SHP77 treated with DMSO at 0.1 percent for 48 hours (cell line): Measurements from ENCODE around the gene HNRNPA1.
"Not testable (repeated sequence)": the region's sequence is repeated elsewhere in the genome, so short reads cannot be mapped to it uniquely, and the experiment has no call there.

Experiments
- DNase-seq: peaks from one replicate; lab custom pipeline; 2025; lab: John Stamatoyannopoulos, UW

HNRNPA1 gene

DNA sequence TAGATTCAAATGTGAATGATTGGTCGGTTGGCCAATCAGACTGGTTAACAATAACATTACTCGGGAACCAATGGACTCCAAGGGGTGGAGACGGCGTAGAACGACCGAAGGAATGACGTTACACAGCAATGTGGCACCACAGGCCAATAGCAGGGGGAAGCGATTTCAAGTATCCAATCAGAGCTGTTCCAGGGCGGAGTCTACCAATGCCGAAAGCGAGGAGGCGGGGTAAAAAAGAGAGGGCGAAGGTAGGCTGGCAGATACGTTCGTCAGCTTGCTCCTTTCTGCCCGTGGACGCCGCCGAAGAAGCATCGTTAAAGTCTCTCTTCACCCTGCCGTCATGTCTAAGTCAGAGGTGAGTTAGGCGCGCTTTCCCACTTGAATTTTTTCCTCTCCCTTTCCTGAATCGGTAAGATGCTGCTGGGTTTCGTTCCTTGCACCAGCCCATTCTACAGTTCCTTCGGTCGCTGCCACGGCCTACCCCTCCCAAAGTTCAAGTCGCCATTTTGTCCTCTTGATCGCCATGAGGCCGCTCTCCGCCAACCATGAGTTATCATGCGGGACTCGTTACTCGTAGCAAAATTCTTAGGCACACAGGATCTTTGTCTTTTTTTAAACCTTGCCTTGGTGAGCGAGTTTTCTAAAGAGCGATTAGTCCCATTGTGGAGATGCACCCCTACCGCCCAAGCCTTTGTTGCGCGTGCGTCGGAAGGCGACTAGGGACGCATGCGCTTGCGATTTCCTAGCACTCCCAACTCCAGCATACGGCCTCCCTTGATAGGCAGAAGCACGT is at the start of gene HNRNPA1:
HNRNPA1 (plus strand) TSS at position 259 of the 793 bp plus-strand sequence; CDS start at position 341, 82 bp downstream.
- peak; percentile 99 for DNase-seq

DNA sequence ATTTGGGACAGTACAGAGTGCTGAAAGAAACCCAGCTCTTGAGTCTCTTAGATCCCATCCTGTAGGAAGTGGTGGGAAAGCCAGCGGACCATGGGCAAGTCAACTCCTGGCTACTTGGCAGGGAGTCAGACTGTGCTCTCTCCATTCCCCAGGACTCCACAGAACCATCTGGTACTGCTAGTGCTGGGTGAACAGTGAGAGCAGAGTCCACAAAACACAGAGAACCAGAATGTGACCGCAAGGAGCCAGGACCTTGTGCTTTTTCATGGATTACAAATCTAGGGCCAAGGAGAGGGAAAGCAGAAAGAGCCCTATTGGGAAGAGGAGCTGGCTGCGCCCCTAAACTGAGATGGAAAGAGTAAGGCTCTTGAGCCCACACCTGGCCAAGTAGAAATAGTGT is 49.3 kb upstream of the HNRNPA1 start:
- not testable (repeated sequence) for DNase-seq

DNA sequence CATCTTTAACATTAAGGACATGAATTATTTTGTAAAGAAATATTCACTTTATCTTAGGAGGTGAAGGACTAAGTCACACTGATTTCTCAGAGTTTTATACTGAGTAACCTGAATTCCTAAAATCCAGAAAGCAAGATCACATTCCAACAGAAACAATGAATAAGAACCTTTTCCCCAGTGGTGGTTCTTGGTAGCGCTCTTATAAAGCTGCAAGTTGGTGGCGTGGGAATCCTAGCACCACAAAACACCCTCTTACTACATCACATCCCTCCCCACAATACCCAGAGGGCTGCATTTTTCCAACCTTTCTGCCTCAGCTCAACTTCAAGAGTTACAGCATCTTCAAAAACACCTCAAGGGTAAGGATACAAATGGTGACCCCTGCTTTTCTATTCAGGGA is 47.7 kb upstream of the HNRNPA1 start:
- DNase-seq, result no peak

DNA sequence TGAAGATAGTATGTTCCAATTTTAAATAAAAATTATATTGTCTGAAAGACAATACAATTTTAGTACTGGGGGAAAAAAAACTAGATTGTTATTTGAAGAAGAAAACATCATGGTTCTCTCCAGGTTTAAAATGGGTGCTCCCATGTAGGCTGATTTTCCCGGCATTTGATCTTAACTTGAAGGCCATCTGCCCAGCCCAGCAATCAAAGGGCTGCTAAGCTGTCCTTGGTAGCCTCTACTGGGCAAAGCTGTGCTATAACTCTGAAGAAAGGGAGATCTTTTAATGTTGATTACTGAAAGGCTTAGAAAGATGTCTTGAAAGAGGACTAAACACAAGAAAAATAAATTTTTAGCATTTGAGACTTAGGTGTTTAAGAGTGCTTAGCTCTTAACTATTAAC is 42.0 kb upstream of the HNRNPA1 start:
- no peak for DNase-seq

DNA sequence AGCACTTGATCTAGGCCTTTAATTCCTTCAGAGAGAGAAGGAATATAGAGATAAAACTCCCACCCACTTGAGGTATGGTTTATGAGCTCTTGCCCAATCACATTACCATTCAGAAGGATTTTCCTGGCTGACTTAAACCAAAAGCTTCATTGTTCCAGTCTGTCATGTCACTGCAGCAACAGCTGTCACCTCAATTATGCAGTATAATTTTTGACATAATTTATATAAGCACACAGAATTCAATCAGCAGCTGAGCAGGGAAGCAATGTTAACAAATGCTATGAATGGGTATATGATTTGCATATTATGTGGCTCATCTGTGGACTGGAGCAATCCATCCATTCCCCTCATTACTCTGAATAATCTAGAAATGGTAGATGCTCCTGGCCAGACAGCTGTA is 40.9 kb upstream of the HNRNPA1 start:
- no peak for DNase-seq

DNA sequence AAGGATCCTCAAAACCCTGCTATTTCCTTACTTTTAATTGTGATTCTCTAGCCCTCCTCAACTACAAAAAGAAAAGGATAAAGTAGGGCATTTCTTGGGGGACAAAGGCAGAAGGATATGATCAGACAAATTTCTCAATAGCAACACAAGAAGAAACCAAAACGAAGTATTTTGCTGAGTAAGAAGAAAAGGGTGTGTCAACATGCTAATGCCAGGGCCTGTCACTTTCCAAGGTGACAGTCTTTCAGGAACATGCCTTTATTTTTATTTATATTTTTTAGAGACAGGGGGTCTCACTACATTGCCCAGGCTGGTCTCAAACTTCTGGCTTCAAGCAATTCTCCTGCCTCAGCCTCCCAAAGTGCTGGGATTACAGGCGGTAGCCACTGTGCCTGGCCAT is 40.4 kb upstream of the HNRNPA1 start:
- DNase-seq, result no peak

DNA sequence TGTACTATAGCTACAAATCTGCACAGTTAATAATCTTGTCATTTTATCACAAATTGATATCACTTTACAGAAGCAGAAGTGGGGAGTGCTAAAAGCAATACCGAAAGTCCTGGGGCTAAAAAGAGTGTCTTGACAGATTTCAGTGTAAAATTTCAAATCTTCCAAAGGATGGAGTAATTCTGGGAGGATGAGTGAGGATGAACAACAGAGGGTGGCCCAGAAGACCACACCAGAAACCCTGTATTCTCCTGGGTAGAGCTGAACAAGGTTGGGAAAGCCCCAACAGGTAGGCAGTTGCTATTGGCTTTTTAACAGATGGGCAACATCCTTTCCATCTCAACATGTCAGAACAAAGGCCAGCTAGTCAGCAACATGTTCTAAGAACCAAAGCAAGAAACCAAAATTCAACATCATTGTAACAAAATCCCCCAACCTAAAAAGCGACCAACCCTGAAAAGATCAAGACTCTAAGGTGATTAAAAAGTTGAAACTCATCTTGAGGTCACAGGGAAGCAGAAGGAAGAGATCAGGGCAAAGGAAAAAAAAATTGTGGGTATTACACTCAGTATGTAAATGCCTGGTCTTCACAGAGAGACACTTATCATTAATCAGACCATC is 39.4 kb upstream of the HNRNPA1 start:
- DNase-seq, result no peak

DNA sequence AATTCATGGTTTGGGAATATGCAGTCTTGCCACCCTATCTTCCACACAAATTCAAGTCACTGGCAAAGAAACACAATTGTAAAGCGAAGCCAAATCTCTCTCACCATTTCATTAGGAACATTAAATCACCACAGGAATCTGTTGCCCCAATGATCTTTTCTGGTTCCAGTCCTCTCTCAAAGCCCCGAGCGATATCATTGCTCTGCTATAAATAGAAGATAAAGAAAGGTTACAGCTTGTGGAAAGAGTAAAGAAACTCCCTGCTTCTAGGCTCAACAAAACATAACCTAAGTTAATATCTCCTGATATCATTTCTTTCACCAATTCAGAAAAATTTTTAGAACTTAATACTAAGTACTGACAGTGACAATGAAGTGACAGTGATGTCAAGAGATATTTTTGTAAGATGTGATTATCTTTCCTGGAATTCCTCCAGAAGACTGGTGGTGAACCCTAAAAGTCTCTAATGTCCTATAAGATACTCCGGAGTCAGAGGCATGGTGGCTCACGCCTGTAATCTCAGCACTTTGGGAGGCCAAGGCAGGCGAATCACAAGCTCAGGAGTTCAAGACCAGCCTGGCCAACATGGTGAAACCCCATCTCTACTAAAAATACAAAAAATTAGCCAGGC is 34.4 kb upstream of the HNRNPA1 start:
- DNase-seq, result no peak

DNA sequence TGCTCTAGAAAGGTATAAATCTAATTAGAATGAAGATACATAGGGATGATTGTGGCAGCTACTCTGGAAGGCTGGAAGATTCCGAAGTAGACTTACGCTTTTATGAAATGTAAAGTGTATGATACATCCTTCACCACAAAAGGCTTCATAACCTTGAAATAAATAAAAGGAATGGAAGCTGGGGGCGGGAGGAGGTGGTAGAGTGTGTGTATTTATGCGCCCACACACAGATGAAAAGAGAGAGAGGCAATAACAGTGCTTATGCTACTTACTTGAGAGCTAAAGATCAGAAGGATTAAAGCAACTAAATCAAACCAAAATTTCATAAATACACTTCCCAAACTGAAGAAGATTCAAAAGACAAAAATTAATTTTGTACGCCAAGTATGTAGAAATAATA is 31.0 kb upstream of the HNRNPA1 start:
- no peak for DNase-seq

DNA sequence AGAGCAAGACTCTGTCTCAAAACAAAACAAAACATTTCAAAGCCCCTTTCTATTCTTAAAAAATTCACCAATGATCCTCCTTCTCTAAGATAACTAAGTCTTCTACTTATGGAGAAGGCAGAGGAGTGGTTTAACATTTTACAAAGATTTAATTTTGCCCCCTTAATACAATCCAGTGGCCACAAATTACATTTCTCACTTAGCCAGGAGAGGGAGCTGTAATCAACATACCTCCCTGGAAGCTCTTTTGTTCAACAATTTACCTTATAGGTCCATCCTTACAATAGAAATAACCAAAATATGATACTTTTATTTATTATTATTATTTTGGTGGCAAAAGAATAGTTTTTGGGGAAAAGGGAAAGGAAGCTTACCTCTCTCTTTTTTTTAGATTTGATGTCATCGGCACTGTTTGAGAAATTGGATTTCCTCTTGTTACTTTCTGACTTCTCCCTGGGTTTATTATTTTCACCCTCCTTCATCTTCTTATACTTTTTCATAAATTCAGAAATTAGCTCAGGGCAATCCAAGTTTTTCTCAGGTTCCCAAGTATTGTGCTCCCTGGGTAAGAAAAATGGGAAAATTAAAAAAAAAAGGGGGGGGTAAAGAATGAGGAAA is 28.8 kb upstream of the HNRNPA1 start:
- peak; percentile 11 for DNase-seq

DNA sequence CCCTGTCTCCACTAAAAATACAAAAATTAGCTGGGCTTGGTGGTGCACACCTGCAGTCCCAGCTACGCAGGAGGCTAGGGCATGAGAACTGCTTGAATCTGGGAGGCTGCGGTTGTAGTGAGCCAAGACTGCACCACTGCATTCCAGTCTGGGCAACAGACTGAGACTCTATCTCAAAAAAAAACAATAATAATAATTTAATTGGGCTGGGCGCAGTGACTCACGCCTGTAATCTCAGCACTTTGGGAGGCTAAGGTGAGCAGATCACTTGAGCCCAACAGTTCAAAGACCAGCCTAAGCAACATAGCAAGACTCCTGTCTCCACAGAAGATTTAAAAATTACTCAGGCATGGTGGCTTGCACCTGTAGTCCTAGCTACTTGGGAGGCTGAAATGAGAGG is 27.3 kb upstream of the HNRNPA1 start:
- no peak for DNase-seq

DNA sequence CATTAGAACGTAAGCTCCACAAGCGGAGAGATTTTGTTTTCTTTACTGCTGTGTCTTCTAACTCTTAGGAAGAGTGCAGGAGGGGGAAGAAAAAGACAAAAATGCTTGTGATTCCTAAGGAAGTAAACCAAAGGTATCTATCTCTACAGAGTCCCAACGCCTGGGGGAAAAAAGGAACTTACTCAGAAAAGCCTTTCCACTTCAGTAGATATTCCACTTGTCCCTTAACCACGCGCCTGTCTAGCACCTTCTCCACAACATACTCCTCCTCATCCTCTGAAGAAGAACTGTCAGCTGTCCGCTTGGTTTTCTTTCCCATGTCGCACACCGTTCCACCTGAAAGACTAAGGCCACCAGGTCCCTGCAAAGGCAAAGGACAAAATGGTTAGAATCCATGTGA is 23.2 kb upstream of the HNRNPA1 start:
- DNase-seq, result no peak

DNA sequence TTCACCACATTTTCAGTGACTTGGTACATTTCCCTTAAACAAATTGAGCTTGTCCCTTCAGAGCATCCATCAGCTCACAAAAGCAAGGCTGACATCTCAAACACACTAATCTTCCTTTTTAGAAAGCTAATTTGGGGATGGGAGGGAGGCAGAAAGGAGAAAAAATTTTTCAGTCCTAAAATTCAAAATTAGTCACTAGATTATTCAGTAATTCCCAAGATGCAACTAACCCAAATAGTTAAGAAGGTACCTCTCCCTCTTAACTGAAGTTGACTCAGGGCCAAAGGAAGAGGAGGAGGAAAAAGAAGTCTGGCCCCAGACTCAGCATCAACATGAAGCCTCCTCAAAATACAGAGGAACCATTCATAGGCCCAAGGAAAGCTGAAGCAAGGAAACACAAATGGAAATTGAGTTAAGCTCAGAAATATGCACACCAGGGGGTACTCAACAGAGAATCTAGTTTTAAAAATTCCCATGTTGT is 22.3 kb upstream of the HNRNPA1 start:
- no peak for DNase-seq

DNA sequence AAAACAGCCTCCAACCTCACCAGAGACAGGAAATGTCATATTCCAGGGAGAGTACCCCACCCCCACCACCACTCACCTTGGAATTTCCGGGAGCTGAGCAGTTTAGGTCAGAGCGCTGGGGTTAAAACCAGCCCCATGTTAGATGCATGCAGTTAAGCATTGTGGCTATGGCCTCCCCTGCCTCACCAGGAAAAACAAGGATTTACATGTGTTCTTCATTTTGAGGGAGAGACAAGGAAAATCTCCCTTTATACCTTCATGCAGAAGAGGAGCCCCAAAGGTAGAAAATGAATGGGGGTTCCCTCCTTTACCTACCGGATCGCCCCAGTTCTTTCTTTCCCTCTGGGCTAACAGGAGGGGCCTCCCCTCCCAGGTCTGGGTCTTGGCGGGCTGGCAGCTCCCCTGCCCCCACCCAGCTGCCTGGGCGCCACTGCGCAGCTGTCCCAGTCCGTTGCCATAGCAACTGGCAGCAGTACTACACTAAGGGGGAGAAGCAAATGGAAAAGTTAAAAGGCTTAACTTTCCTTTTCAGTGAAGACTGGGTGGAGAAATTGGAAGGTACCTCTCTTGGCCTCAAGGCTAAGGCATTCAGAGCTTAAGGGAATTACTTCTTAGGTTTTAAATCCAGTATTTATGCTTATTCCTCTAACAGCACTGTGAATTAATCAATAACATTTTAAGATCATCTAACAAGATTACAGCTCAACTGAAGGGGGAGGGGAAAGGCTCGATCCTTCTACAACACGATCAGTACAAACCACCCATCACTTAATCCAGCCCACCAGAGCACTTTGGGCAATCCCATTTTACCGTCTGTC is 21.1 kb upstream of the HNRNPA1 start:
- peak; percentile 87 for DNase-seq

DNA sequence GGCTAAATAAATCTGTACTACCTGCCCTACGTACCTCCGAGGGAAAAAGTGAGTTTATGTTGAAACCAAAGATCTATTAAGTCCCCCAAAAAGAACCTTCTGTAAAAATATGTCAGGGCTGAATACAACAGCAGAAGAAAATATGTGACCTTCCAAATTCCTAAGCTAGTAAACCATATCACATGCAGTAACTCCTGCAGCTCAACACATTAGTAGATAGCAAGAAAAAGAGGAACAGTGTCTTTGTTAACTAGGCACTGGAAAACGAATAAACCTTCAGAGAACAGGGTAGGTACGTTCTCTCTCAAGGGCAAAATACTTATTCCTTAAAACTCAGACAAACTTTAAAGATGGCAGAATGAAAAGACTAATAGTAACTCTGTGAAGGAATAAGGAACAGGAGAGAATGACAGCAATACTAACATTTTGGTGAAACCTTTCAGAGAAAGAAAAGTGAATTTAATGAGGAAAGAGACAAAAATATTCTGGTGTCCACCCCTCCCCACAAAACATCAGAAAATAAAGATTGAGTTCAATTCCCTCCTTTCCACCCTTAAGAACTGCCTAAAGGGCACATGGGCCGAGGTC is 18.6 kb upstream of the HNRNPA1 start:
- DNase-seq, result no peak

DNA sequence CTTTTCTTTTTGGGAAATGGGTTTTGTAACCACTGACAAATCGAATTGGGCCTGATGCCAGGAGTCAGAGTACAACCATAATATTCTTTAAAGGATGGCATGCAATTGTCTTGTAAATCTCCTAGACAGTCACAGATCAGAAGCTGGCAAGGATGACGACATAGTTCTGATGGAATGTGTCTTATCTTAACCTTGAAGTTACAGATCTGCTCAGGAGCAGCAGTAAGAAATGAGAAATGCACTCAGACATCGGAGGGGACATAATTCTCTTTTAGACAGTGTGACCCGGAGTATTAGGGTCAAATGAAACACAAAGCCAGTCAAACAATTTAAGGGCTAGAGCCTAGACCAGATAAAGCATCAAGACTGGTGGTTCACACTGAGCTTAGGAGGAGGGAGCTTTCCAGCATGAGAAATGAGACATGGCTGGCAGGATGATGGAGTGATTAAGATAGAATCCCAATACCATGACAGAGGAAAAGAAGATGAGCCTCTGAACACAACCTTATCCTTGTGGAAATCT is 18.1 kb upstream of the HNRNPA1 start:
- DNase-seq, result no peak

DNA sequence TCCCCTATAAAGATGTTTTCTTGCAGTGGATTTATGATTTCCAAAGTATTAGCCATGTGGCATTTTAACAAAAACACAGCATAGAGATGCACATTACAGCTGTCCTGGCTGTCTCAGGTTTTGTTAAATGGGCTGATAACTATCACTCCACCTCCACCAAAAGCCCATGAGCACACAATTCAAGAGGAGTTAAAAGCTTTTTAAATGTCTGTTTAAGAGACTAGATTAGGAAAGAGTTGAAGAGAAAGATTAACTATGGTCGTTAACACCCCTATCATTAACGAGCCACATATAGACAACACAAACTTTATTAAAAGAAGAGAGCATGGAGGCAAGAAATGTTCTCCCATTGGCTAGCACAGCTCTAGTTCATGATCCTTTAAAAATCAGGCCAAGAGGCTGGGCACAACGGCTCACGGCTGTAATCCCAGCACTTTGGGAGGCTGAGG is 15.1 kb upstream of the HNRNPA1 start:
- no peak for DNase-seq

DNA sequence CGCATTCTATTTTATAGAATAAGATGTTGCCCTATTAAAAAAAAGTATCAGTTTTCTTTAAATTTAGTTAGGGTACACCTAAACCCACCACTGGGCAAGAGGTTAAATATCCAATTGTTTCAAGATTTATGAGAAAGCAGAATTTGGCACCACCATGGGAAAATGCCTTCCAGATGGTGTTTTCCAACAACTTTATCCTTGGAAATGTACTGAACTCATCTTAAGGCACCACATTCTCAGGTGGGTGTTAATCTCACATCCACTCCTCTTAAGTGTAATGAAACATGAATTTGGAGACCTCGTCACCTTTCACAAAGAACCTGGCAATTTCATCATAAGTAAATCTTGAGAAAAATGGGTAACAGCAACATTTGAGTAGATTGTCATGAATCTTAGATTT is 13.7 kb upstream of the HNRNPA1 start:
- DNase-seq, result no peak

DNA sequence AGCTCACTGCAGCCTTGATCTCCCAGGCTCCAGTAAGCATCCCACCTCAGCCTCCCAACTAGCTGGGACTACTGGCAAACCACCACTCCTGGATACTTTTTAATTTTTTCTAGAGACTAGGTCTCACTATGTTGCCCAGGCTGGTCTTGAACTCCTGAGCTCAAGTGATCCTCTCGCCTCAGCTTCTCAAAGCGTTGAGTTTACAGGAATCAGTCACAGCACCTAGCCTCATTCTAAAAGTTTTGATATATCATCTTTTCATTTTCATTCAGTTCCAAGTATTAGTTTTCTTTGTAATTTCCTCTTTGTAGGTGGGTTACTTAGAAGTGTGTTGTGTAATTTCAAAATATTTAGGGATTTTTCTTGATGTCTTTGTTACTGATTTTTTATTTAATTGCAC is 10.2 kb upstream of the HNRNPA1 start:
- DNase-seq, result no peak

DNA sequence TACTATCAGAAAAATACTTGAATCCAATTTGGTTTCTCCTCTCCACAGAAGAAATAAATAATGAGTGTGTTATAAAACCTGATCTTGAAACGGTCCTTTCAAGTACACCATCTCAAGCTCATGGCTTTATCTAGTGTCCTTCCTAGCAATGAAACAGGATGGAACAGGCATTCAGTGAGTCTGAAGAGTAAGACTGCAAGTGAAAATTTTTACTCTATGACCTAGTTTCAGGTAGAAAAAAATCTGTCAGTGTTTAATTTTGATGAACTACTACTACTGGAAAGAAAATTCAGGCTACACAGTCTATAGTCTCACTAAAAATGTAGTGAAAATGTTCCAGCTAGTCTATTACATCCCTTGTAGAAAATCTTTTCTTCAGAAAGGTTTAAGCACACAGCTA is 8.3 kb upstream of the HNRNPA1 start:
- DNase-seq, result no peak

DNA sequence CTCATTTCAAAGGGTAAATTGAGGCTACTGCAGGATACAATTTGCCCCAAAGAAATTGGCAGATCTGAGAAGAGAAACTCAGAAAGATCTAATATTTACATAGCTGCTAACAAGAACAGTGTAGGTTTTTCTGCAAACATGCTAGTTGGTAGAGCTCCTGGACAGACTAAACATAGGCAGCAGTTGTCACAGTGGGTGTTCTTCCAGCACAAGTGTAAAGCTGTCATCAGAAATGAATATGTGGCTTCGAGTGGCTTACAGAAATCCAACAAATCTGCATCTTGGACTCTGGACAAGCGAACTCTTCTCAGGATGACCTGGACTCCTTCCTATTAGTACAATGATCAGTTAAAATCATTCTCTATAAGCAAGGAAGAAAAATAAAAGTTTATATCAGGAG is 6.5 kb upstream of the HNRNPA1 start:
- DNase-seq, result no peak
